HEK293T (cell line): ENCODE data around the gene LILRB3.

ENCODE experiments used
- CTCF ChIA-PET: fragments of 350-600 bp; formaldehyde crosslinking; extraction: SDS; loops from one replicate; lab custom pipeline; 2021; ENCODE audit warnings: antibody characterized with exemption, inconsistent platforms; lab: Yijun Ruan, JAX
- POLR2A ChIA-PET: fragments of 350-600 bp; formaldehyde crosslinking; extraction: SDS; loops from one replicate; lab custom pipeline; 2020; ENCODE audit warnings: antibody characterized with exemption, inconsistent platforms; lab: Yijun Ruan, JAX
- DNase-seq: peaks from one replicate; pipeline ENCODE4 v3.0.0; 2012; ENCODE audit warnings: mixed read lengths; ENCODE audit errors: extremely low spot score
- ARNT ChIP-seq: fragments of 450-650 bp; IDR thresholded peaks from 2 replicates; pipeline ENCODE4 v1.6.1; 2017; ENCODE audit warnings: mild to moderate bottlenecking
- BHLHE40 ChIP-seq: fragments of 450-650 bp; IDR thresholded peaks from 2 replicates; pipeline ENCODE4 v1.6.1; 2016; ENCODE audit warnings: mild to moderate bottlenecking, moderate library complexity, borderline replicate concordance
- CTBP1 ChIP-seq: fragments of 450-650 bp; IDR thresholded peaks from 2 replicates; pipeline ENCODE4 v1.6.1; 2016; ENCODE audit warnings: borderline replicate concordance
- ELF4 ChIP-seq: fragments of 450-650 bp; IDR thresholded peaks from 2 replicates; pipeline ENCODE4 v1.6.1; 2017; ENCODE audit warnings: antibody characterized with exemption
- FOXA1 ChIP-seq: fragments of 450-650 bp; IDR thresholded peaks from 2 replicates; pipeline ENCODE4 v1.6.1; 2016; ENCODE audit warnings: mild to moderate bottlenecking
- FOXK2 ChIP-seq: fragments of 450-650 bp; IDR thresholded peaks from 2 replicates; pipeline ENCODE4 v1.6.1; 2016; ENCODE audit warnings: mild to moderate bottlenecking
- FOXM1 ChIP-seq: fragments of 450-650 bp; IDR thresholded peaks from 2 replicates; pipeline ENCODE4 v1.6.1; 2017; ENCODE audit warnings: mild to moderate bottlenecking, borderline replicate concordance
- HDGF ChIP-seq: fragments of 450-650 bp; IDR thresholded peaks from 2 replicates; pipeline ENCODE4 v1.6.1; 2017; ENCODE audit warnings: antibody characterized with exemption, borderline replicate concordance
- L3MBTL2 ChIP-seq: fragments of 450-650 bp; conservative IDR thresholded peaks from 2 replicates; pipeline ENCODE4 v1.6.1; 2016; ENCODE audit warnings: mild to moderate bottlenecking
- LEF1 ChIP-seq: fragments of 450-650 bp; IDR thresholded peaks from 2 replicates; pipeline ENCODE4 v1.6.1; 2017; ENCODE audit warnings: mild to moderate bottlenecking, borderline replicate concordance
- NFRKB ChIP-seq: fragments of 450-650 bp; IDR thresholded peaks from 2 replicates; pipeline ENCODE4 v1.6.1; 2016; ENCODE audit warnings: mild to moderate bottlenecking, moderate library complexity
- SP1 ChIP-seq: fragments of 450-650 bp; IDR thresholded peaks from 2 replicates; pipeline ENCODE4 v1.6.1; 2017
- SUZ12 ChIP-seq: fragments of 450-650 bp; IDR thresholded peaks from 2 replicates; pipeline ENCODE4 v1.6.1; 2016; ENCODE audit warnings: mild to moderate bottlenecking
- TARDBP ChIP-seq: fragments of 450-650 bp; IDR thresholded peaks from 2 replicates; pipeline ENCODE4 v1.6.1; 2016
- ZNF384 ChIP-seq: fragments of 450-650 bp; IDR thresholded peaks from 2 replicates; pipeline ENCODE4 v1.6.1; 2016
- TF ChIP-seq, protein P1 (sequence below): fragments of 450-650 bp; IDR thresholded peaks from 2 replicates; pipeline ENCODE4 v1.6.1; 2016

Gene LILRB3

DNA sequence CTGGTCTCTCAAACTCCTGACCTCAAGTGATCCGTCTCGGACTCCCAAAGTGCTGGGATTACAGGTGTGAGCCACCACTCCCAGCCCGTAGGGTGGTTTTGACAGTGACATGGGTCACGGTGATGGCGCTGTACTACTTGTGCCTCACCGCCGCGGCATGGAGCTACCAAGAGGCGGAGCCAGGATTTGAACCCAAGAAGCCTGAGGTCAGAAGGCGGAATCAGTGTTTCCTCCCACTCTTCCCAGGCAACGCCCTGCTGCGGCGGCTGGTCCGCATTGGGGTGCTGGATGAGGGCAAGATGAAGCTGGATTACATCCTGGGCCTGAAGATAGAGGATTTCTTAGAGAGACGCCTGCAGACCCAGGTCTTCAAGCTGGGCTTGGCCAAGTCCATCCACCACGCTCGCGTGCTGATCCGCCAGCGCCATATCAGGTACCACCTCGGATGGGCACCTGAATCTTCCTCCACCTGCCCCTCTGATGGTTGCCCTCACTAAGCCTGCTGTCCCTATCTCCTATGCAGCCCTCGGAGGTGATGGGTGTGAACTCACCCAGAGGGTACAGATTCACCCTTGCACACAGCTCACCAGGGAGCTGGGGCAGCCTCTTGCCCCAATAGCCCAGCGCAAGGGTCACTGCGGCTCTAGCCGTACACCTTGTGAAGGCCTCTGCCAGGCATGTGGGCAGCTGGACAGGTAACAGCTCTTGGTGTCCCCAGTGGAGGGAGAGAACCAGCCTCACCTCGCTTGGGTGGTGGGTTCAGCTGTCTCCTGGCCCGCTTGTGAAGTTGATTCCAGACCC is 16.6 kb downstream of the LILRB3 start:
- DNase-seq, result no peak
- TF ChIP-seq LEF1 (no peak), L3MBTL2 (no peak), BHLHE40 (no peak), NFRKB (no peak), FOXM1 (no peak), TARDBP (no peak), ZNF384 (no peak), ELF4 (no peak), SUZ12 (no peak), CTBP1 (no peak), HDGF (no peak), SP1 (no peak), FOXK2 (no peak)
- POLR2A ChIA-PET, result interaction anchor here (1.0 to 6.7 kb wide), 2 partner anchors 16 to 17 kb away, joined by 3 to 46 read pairs; partner anchors contain the start of genes MBOAT7 and TSEN34
- CTCF ChIA-PET, result no interaction called here

GRCh38 chr19:54204767-54205468 is 17.9 kb downstream of the LILRB3 start:
- CTCF ChIA-PET, result no interaction called here
- POLR2A ChIA-PET, result interaction anchor here (1.0 to 6.7 kb wide), 2 partner anchors 15 to 17 kb away, joined by 3 to 46 read pairs; partner anchors contain the start of genes MBOAT7 and TSEN34
- TF ChIP-seq HDGF, result no peak
- no peak for TF ChIP-seq TARDBP
- TF ChIP-seq L3MBTL2, result no peak
- TF ChIP-seq SUZ12, result no peak
- TF ChIP-seq NFRKB, result no peak
- TF ChIP-seq, protein P1, sequence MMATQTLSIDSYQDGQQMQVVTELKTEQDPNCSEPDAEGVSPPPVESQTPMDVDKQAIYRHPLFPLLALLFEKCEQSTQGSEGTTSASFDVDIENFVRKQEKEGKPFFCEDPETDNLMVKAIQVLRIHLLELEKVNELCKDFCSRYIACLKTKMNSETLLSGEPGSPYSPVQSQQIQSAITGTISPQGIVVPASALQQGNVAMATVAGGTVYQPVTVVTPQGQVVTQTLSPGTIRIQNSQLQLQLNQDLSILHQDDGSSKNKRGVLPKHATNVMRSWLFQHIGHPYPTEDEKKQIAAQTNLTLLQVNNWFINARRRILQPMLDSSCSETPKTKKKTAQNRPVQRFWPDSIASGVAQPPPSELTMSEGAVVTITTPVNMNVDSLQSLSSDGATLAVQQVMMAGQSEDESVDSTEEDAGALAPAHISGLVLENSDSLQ, result no peak
- no peak for TF ChIP-seq ZNF384
- TF ChIP-seq SP1, result no peak
- no peak for TF ChIP-seq LEF1
- TF ChIP-seq ELF4, result no peak
- TF ChIP-seq FOXM1, result no peak
- no peak for TF ChIP-seq BHLHE40
- no peak for TF ChIP-seq ARNT
- TF ChIP-seq FOXK2, result no peak
- DNase-seq, result no peak

DNA sequence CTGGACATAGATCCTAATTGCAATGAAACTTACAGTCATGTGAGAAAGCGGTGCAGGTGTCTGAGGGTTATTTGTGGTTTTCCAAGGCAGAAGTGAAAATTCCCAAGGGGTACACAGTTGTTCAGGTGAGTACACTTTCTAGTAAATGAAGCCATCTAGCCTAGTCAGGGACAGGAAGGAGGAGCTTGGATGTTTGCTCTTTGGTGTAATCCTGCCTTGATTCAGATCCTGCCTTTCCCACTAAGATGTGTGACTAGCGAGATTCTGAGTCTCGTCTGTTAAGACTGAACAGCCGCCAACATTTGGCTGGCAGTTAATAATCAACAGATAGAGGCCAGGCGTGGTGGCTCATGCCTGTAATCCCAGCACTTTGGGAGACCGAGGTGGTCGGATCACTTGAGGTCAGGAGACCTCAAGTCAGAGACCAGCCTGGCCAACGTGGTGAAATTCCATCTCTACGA is 19.6 kb downstream of the LILRB3 start:
- no peak for DNase-seq
- POLR2A ChIA-PET, result interaction anchor here (1.4 kb wide), 1 partner anchor 12 kb away, joined by 4 read pairs; the partner anchor contains the start of gene TSEN34
- no peak for TF ChIP-seq FOXM1
- TF ChIP-seq SUZ12, result no peak
- no peak for TF ChIP-seq ARNT
- TF ChIP-seq FOXK2, result no peak
- TF ChIP-seq SP1, result no peak
- no peak for TF ChIP-seq LEF1
- no peak for TF ChIP-seq CTBP1
- TF ChIP-seq NFRKB, result no peak
- no peak for TF ChIP-seq BHLHE40
- no peak for TF ChIP-seq FOXA1
- TF ChIP-seq HDGF, result no peak
- TF ChIP-seq ELF4, result no peak
- TF ChIP-seq ZNF384, result no peak
- no peak for TF ChIP-seq TARDBP
- TF ChIP-seq L3MBTL2, result no peak
- CTCF ChIA-PET, result no interaction called here

GRCh38 chr19:54201980-54202379 is 20.8 kb downstream of the LILRB3 start:
- POLR2A ChIA-PET, result interaction anchor here (1.4 kb wide), 1 partner anchor 11 kb away, joined by 4 read pairs; the partner anchor contains the start of gene TSEN34
- no peak for TF ChIP-seq LEF1
- no peak for TF ChIP-seq NFRKB
- TF ChIP-seq SP1, result no peak
- TF ChIP-seq L3MBTL2, result no peak
- no peak for TF ChIP-seq TARDBP
- TF ChIP-seq FOXK2, result no peak
- TF ChIP-seq FOXM1, result no peak
- no peak for TF ChIP-seq FOXA1
- no peak for TF ChIP-seq CTBP1
- TF ChIP-seq ELF4, result no peak
- TF ChIP-seq HDGF, result no peak
- TF ChIP-seq ARNT, result no peak
- TF ChIP-seq BHLHE40, result no peak
- TF ChIP-seq SUZ12, result no peak
- TF ChIP-seq, protein P1, result no peak
- TF ChIP-seq ZNF384, result no peak
- DNase-seq, result no peak
- CTCF ChIA-PET, result no interaction called here

DNA sequence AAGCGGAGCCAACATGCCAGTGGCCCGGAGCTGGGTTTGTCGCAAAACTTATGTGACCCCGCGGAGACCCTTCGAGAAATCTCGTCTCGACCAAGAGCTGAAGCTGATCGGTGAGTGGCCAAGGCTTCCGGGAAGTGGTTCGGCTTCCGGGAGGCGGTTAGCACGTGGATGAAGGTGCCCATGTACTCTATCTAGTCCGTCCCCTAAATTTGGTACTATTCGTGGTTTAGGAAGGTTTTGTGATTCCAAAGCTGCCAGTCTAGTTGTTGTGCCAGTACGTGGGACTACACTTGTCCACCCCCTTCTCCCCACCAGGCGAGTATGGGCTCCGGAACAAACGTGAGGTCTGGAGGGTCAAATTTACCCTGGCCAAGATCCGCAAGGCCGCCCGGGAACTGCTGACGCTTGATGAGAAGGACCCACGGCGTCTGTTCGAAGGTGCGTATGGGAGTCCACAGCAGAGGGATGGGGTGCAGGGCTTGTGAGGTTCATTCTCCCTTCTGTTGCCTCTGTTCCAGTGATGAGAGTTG is 21.6 kb downstream of the LILRB3 start:
- no peak for TF ChIP-seq ARNT
- peak; percentile 2; the same call in 1 of the 2 replicates for TF ChIP-seq NFRKB
- no peak for TF ChIP-seq BHLHE40
- no peak for TF ChIP-seq ZNF384
- TF ChIP-seq L3MBTL2, result peak; percentile 52
- ChIA-PET POLR2A (interaction anchor here (0.7 to 3.4 kb wide), 9 partner anchors 8 to 263 kb away, joined by 3 to 76 read pairs (median 4); partner anchors contain the start of genes CNOT3, LENG1, LENG9 and MBOAT7), CTCF (interaction anchor here (0.5 kb wide), 1 partner anchor 9 kb away, joined by 4 read pairs; no protein-coding TSS in a partner anchor)
- DNase-seq, result no peak
